GM21528 (cell line): ENCODE measurements around the gene SETX.
"Not testable (repeated sequence)": the region's sequence is repeated elsewhere in the genome, so short reads cannot be mapped to it uniquely, and the experiment has no call there.

ENCODE experiments used
- ATAC-seq: cut with Tn5 transposase; IDR thresholded peaks from one replicate; pipeline ENCODE4 v1.9.1; 2021; ENCODE audit warnings: mild to moderate bottlenecking, moderate library complexity; ENCODE audit not compliant: unreplicated experiment, low FRiP score

SETX gene

DNA sequence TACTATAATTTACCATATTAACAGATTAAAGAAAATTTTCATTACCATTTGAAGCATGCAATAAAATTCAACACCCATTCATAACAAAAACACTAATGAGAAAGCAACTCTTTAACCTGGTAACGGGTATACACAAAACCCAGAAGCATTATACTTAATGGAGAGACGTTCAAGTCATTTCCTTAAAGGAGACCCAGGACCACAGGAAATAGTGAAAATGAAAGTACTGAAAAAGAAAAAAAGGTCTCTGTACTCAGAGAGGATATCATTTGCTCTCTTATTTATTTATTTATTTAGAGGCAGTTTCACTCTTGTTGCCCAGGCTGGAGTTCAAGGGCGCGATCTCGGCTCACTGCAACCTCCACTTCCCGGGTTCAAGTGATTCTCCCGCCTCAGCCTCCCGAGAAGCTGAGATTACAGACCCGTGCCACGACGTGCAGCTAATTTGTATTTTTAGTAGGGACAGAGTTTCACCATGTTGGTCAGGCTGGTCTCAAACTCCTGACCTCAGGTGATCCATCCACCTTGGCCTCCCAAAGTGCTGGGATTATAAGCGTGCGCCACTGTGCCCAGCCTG is 61.6 kb downstream of the SETX start:
- no peak for ATAC-seq

DNA sequence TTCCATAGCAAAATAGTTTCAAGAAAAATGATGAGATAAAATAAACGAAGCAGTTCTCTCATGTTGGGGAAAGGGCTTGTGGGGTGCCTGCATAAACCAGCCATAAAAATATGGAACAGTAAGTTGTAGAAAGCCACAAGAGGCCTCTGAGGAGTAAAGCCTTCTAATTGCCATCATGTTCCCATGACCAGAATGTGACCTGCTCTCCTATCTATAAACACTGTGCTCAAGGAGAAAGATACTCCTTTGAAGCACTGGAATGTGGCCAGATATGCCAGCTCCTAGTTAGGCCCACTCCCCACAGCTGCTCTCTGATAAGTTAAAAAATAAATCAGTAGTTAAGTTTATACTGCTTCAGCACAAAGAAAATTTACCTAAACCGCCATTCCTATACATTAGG is 65.8 kb downstream of the SETX start:
- ATAC-seq: no peak

DNA sequence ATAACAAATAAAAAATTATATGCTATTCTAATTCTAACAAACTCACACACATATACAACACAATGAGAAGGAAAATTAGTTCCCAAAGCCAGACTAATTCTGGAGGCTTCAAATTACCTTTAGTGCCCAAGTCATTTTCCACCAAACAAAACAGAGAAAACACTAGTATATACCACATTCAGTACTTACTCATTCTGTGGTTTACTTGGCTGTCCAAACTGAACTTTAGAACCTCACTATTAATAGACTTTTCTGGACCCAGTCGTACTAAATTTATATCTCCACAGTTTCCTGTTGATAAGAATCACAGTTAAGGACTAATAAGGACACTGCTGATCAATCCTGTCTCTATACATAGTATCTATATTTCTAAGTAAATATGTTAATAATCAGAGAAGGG is 66.4 kb downstream of the SETX start:
- ATAC-seq: no peak

DNA sequence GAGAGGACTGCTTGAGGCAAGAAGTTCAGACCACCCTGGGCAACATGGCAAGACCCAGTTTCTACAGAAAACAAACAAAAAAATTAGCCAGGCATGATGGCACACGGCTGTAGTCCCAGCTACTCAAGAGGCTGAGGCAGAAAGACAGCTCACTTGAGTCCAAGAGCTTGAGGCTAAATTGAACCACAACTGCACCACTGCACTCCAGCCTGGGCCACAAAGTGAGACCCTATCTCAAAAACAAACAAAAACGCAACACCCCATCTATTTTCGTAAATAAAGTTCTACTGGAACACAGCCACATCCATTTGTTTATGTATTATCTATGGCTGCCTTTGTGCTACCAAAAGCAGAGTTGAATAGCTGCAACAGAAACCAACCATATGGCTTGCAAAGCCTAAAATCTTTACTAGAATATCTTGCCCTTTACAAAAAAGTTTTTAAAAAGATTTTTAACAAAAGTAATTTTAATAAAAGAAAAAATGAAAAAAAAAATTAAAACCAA is 67.5 kb downstream of the SETX start:
- ATAC-seq: no peak

DNA sequence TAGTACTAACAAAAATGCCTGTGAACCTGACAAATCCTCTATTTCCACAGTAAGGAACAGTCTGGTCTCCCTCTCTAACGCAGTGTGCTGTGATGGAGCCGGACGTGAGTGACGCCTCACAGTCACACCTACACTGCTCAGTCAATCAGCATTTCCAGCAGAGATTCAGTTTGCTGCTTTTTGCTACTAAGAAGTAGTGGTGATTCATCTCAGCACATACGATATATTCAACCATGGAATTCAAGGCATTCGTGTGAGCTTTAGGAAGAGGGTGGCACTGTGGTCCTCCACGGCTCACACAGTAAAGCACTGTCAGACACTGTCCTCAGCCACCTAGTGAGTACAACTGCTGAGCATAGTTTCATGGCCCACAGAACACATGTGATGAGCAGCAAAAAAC is 70.9 kb downstream of the SETX start:
- ATAC-seq: no peak

DNA sequence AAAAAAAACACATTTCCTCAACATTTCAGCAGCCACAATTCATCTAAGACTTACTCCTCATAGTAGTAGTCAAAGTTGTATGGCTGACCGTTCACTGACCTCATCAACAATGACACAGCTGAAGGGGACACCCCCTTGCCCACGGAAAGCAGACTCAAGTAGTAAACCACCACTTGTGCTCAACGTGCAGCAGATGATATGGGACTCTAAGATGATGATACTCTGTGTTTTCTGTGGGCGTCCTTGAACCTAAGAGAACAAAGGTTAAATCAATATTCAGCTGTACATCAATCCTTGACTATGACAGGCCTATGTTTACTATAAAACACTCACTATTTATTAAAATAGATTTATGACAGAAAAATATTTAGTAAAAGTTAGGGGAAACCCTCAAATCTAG is 71.6 kb downstream of the SETX start:
- ATAC-seq: no peak

DNA sequence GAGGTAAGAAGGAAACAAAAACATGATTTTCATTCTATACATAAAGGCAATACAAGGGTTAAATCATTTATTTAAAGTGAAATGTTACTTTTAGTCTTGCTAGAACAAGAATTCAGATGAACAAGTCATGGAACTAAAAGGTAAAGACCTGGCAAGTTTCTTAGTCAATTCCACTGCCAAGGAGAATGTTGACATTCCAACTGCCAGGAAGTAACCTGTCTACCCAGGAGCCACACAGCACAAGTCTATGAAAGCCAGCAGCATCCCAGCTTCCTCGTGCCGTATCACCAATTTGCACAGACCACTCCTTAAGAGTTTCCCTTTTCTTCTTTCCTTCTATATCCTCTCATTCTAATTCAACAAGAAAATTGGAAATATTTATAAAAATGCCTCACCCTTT is 79.9 kb downstream of the SETX start:
- no peak for ATAC-seq

DNA sequence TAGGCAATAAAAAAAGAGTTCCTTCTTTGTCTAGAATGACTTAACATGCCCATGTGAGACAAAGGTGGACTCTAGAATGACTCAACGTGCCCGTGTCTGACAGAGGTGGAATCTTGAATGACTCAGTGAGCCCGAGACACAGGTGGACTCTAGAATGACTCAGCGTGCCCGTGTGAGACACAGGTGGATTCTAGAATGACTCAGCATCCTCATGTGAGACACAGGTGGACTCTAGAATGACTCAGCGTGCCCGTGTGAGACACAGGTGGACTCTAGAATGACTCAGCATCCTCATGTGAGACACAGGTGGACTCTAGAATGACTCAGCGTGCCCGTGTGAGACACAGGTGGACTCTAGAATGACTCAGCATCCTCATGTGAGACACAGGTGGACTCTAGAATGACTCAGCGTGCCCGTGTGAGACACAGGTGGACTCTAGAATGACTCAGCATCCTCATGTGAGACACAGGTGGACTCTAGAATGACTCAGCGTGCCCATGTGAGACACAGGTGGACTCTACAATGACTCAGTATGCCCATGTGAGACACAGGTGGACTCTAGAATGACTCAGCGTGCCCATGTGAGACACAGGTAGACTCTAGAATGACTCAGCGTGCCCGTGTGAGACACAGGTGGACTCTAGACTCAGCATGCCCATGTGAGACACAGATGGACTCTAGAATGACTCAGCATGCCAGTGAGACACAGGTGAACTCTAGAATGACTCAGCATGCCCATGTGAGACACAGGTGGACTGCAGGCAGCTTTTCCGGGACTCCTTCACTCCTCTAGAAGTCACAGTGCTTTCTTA is 84.9 kb downstream of the SETX start:
- not testable (repeated sequence) for ATAC-seq

DNA sequence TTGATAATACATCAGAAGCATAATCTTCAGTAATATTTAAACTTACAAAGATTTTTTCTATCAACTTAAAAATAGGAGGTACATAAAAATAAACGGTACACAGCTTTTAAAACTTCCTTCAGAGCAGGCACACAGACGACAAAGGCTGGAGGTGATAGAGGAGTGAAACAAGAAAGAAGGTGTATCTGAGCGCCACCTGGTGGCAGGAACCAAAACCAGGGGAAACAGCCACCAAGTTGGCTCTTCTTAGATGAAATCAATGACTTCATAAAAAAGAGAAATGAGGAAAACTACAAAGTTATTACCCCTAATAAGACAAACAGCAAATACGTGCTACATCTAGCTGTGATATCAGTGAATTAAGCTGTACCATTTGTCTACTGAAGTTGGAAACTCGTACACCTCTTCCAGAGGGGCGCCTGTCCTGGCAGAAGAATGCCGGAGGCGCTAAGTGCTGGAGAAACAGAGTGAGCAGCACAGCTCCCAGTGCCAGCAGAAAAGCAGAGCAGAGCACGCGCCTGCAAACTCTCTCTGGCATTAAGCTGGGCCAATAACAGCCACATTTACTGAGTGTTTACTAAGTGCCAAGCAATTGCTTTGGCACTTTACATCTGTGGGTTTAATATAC is 85.9 kb downstream of the SETX start:
- ATAC-seq: no peak

DNA sequence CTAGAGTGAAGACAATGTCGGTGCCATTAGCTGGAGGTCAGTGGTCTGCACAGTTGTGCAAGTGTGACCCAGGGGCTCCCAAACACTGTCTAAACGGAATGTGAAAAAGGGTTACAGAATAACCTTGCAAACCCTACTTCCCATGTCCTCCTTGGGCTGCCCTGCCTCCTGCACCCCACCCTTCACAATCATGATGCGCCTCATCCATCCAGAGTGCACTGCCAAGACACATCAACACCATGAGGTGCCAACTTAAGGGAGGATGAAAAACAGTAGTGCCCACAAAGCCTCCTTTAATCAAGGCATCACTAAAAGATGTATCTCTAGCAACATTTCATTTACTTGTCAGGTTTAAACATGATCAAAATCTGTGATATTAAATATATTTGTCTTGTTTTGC is 87.1 kb downstream of the SETX start:
- ATAC-seq: no peak

DNA sequence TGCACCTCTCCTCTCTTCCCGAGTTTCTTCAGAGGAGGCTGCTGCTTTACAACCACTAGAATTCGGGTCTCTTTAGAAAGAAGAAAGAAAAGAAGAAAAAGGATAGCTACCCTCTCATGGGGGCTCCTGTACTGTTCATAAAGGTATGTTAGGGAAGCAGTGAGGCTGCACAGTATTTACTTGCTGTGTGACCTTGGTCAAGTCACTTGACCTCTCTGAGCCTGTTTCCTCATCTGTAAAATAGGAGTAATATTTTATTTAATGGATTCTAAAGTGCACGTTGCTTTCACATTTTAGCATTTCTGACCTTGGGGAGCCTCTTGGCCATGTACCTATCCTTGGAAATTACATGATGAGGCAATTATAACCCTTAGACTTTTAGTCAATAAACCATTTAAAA is 88.8 kb downstream of the SETX start:
- ATAC-seq: no peak

DNA sequence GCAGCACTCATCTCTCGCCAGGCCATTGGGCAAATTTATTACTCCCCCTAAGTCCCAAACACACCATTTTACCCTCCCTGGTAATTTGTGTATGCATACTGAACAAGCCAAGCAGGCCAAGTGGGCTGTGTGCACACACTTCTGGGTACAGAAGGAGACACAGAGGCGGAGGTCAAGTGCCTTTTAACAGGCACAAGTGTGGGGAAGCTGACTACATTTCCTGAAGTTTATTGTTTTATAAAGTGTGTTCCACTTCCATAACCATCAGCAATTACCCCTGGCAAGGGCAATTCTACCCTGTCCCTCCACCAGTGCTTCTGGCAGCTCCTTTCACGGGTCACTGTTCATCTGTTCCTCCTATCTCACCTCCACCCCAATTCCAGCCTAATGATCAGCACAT is 93.9 kb downstream of the SETX start:
- ATAC-seq: no peak

DNA sequence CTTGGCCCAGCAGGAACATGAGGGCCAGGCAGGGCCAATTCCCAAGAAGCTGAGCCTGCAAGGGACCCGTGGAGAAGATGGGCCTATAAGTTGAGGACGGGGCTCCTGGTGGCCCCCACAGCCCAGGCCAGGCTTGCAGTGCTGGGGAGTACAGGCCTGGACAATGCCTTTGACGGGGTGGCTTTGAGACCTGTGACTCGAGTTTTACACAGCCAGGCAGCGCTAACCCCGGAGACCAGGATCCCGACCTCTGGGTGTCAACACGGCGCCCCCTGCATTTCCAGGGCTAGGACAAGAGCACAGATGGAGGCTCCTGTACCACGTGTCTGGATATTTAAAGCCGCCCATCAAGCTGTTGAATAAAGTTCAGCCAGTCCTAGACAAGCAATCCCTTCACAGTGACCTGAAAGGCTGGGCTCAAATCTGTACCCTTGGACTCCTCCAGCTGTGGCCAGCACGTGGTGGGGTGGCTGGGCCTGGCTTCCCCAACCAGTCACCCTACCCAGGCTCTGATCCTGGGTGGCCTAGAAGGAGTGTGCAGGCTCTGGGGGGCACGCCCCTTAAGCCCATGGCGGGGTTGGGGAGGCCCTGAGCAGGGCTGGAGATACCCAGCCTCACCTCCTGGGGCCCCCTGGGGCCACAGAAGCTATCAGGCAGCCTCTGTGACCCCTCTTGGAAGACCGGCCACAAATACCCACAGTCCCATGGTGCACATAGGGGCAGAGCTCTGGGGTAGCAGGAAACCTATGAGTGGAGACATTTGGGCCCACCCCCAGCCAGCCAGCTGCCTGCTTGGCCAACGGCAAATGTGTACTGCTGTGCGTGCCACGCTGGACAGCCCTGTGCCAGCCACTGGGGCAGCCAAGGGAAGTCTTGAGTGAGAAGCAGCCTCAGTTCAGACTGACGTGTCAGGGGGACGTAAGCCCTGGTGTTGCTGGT is 104.2 kb downstream of the SETX start:
- no peak for ATAC-seq

DNA sequence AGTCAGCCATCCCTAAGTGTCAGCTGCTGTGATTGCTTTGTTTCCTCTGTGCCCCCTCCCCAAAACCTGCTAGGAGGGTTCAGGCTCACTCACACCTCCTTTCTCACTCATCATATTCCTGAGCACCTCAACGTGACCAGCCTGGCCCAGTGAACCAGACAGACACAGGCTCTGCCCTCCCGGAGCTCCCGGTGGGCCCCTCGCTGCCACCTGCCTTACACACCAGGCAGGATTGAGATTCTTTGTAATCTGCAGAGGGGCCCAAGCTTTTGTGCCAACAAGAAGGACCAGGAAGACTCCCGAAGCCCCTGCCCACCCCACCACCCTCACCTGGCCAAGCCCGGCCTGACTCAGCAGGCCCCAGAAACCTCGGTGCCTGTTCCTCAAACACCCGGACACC is 105.1 kb downstream of the SETX start:
- no peak for ATAC-seq

DNA sequence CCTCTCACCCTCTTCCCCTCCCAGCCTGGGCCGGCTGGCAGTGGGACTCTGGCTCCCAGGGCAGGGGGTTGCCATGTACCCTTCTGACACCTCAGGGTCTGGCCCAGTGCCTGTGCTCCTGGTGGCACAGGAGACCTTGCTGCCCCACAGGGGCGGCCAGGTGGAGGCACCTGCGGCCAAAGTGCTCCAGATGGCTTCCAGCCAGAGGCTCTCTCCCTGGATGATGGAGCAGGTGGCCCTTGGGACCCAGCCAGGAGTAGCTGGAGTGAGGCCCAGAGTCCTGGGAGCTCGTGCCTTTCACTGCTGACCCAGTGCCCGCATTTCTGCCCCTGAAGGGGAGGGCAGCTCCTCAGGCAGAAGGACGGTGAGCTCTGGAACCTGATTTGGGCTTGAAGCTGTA is 105.7 kb downstream of the SETX start:
- no peak for ATAC-seq

DNA sequence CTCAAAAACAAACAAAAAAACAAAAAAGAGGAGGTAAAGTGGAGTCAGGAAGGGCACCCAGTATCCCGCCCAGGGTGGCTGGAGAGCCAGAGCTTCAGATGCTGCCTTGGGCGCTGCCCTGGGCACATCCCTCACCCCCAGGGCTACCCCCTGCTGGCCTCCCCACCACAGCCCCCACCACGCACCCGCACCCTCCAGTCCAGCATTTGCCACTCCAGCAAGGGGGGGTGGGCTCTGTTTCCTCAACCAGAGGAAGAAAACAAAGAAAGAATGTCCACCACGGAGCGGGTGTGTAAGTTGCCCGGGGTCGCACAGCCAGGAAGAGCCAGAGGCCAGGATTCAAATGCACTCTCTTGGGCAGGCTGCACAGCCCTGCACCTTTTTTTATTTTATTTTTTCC is 106.8 kb downstream of the SETX start:
- ATAC-seq: no peak

DNA sequence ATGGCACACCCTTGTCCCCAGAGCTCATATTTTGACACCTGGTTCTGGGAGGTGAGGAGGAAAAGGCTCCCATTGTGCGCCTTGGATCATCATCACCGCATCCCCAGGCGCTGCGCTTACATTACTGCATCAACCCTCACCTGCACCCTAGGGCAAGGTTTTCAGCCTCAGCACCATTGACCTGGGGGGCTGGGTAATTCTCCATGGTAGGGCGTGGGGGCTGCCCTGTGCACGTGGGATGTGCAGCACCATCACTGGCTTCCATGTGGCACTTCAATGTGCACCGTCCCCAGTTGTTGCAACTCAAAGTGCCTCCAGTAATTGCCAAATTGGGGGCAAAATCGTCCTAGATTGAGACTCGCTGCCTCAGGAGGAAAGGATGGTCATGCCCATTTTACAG is 109.3 kb downstream of the SETX start:
- no peak for ATAC-seq

DNA sequence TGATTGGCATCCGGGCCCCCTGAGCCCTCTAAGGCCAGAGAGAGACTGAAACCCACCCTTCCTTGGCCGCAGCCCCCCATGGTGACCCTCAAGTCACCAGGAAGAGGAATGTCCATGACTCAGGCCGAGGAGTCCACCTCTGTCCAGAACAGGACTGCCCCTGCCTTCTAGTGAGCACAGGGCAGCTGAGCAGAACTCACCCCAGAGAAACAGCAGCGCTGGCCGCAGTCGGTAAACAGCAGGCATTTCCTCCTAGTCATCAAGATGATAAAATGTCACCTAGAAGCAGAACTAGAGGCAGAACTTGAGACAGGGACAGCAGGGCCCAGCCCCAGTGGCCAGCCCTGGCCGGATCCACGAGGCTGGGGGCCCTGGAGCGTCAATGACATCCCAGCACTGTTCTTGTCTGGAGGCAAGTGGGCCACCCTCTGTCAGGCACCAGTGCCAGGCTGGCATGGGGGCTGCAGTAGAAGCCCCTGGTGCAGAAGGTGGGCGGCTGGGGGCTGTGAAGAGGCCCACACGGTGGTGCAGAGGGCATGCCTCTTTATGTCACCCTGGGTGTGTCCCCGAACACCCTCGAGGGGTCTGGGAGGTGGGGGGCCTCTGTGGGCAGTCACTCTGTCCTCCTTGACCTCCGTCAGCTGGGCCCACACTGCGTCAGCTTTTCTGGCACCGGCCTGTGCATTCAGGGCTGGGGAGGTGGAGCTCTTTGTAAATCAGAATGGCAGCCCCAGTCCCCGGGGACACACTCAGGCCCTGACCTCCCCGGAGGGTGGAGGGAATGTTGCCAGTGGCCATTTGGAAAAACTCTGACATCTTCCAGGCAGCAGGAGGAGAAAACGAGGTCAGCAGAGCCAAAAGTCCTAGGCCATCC is 110.0 kb downstream of the SETX start:
- ATAC-seq: no peak

DNA sequence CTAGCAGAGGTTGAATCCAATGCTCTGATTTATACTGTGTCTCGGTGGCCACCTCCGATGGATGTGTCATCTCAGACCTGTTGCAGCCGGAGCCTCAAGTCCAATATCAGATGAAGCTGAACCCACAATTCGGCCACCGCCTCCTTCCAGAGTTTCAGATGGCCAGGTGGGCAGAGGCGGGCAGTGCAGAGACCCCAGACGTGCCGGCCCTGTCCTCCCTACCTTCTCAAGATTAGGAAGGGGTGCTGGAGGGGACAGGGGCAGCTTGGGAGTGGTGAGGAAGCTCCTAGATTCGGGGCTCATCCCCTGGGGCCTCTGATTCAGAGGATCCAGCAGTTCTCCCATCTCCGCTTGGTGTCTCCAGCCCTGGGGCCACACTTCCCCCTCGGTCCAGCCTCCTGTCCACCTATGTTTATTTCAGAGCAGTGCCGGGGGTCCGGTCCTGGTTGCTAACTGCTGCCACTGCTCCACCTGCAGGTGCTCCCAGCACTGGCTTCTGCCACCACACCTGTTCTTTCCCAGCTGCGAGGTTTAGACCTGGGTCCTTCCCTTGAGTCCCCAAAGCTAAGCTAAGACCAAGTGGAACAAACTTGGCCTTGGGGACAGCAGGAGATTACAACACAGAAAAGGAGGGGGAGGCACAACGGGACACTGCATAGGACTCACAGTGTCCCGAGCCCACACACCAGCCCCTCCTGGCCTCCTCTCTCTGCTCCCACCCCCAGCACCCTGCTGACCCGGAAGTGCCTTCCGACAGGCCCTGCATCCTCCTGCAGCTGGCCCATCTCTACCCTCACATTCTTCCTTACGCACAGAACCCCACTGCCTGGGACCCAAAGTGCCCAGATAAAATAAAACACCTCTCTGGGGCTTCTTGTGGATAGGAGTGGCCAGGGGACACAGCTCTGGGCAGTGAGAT is 111.4 kb downstream of the SETX start:
- no peak for ATAC-seq
